Urinary bladder (tissue), 4 donors: Measurements from ENCODE around the gene CYB5R4. TPM values are rescaled to one million over a fixed set of nuclear protein-coding genes. Genes with fewer than 3 reads are reported as not detected.
"Not testable (repeated sequence)": the region's sequence is repeated elsewhere in the genome, so short reads cannot be mapped to it uniquely, and the experiment has no call there.

Experiments used
- DNase-seq: peaks from one replicate; pipeline ENCODE4 v3.0.0-alpha.2; 2015; ENCODE audit errors: extremely low spot score
- H3K27ac ChIP-seq: one replicate; pipeline ENCODE4 v1.5.1; 2013; ENCODE audit warnings: low read depth, mild to moderate bottlenecking, moderate library complexity
- H3K36me3 ChIP-seq: one replicate; pipeline ENCODE4 v1.6.1; 2013; ENCODE audit warnings: mild to moderate bottlenecking, moderate library complexity; ENCODE audit not compliant: insufficient read depth
- H3K4me1 ChIP-seq: one replicate; pipeline ENCODE4 v1.6.1; 2013; ENCODE audit warnings: mild to moderate bottlenecking, moderate library complexity; ENCODE audit not compliant: insufficient read depth
- H3K4me3 ChIP-seq: one replicate; pipeline ENCODE4 v1.5.1; 2013; ENCODE audit warnings: low read depth, low read length
- WGBS: extraction: QIAGEN DNeasy Blood & Tissue Kit; methylation state at CpG from one replicate; pipeline ENCODE4 v1.1.7; 2013; 5-methylcytosine and 5-hydroxymethylcytosine counted together
- polyA plus RNA-seq: library from polyadenylated mRNA; stranded (reverse); fragments of 200-250 nt; gene quantifications from one replicate; pipeline ENCODE4 v1.2.3, GENCODE V29; 2013
- total RNA-seq: library from RNA; depleted of rRNA; stranded (reverse); fragments of >200 nt; gene quantifications from one replicate; pipeline ENCODE4 v1.2.3, GENCODE V29; 2014
- donor health status: healthy with polysubstance abuse.
- donor health status: healthy.

CYB5R4 gene
- total and polyA plus RNA-seq, 2 donors, result 9.4 to 13.4 TPM

DNA sequence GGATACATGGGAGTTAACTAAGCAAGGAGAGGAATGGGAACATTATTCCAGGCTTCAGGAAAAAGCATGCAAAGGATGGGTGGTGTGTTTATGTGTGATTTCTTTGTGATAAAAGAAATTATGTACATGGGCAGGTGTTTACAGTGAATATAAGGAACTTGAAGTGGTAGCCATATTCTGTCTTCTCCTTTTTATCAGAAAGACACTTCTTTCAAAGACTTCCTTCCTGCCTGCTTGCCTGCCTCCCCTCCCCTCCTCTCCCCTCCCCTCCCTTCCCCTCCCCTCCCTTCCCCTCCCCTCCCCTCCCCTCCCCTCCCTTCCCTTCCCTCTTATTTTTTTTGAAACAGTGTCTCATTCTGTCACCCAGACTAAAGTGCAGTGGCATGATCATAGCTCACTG is 14.4 kb downstream of the CYB5R4 start:
- DNase-seq, result no peak
- Histone ChIP-seq H3K36me3 (no peaks in the 10 kb centered on the region), H3K4me3 (no peak overlapping the region), H3K27ac (no peak overlapping the region), H3K4me1 (no peaks in the 10 kb centered on the region)

GRCh38 chr6:83875843-83876242 is 16.4 kb downstream of the CYB5R4 start:
- DNase-seq, result no peak
- H3K36me3 ChIP-seq, result no peaks in the 10 kb centered on the region
- H3K27ac ChIP-seq, result no peak overlapping the region
- no peak overlapping the region for H3K4me3 ChIP-seq
- 92% methylated on average over 6 of the region's 6 CpGs for WGBS
- H3K4me1 ChIP-seq, result no peaks in the 10 kb centered on the region

- 70% methylated on average over 4 of the region's 4 CpGs for WGBS
- DNase-seq, result no peak
- Histone ChIP-seq H3K4me1 (no peaks in the 10 kb centered on the region), H3K27ac (no peak overlapping the region), H3K36me3 (no peaks in the 10 kb centered on the region), H3K4me3 (no peak overlapping the region)
These were observed 19.6 kb downstream of the CYB5R4 start for GRCh38 chr6:83878902-83879644.

GRCh38 chr6:83879746-83880145 is 20.3 kb downstream of the CYB5R4 start:
- H3K27ac ChIP-seq, result no peak overlapping the region
- no peak for DNase-seq
- no peaks in the 10 kb centered on the region for H3K4me1 ChIP-seq
- H3K36me3 ChIP-seq, result no peaks in the 10 kb centered on the region
- H3K4me3 ChIP-seq, result no peak overlapping the region
- 90% methylated on average over 4 of the region's 4 CpGs for WGBS

DNA sequence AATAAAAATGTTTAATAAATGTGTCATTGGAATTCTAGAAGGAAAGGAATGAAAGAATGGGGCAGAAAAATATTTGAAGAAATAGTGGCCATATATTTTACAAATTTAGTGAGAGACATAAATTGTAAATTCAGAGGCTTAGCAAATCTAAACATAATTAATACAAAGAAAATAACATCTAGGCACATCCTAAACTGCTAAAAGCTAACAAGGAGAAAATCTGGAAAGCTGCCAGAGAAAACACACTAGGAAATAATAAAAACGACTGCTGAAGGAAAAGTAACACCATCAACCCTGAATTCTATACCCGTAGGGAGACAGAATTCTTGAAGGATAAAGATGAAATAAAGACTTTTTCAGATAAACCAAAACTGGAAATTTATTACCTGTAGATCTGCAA is 23.8 kb downstream of the CYB5R4 start:
- H3K4me3 ChIP-seq, result no peak overlapping the region
- H3K4me1 ChIP-seq, result no peaks in the 10 kb centered on the region
- DNase-seq, result no peak
- no peak overlapping the region for H3K27ac ChIP-seq
- no peaks in the 10 kb centered on the region for H3K36me3 ChIP-seq
- WGBS, result 23% methylated on average over 2 of the region's 2 CpGs

DNA sequence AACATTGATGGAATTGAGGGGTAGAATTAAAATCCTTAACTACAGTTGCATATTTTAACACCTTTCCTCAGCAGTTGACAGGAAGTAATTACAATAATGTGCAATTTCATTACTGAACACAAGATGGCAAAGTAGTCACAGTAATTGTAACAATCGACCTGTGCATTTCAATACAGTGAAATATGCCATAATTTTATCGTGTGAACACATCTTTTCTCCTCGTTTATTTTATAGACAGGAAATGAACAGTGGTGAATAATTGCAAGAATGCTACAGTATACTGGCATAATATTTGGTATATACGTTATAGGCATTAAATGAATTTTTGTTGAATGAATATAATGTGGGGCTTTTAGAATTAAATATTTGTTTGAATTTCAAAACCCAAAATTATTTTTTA is 25.0 kb downstream of the CYB5R4 start:
- peak; percentile 6 for DNase-seq
- Histone ChIP-seq H3K27ac (no peak overlapping the region), H3K4me1 (no peaks in the 10 kb centered on the region), H3K4me3 (no peak overlapping the region), H3K36me3 (no peaks in the 10 kb centered on the region)
- 4% methylated on average over 4 of the region's 4 CpGs for WGBS

GRCh38 chr6:83885984-83886383 is 26.5 kb downstream of the CYB5R4 start:
- WGBS, result 94% methylated on average over 2 of the region's 2 CpGs

GRCh38 chr6:83889621-83890020 is 30.1 kb downstream of the CYB5R4 start:
- no peak for DNase-seq
- no peak overlapping the region for H3K4me3 ChIP-seq
- WGBS, result 99% methylated on average over 1 of the region's 1 CpG
- H3K27ac ChIP-seq, result no peak overlapping the region
- H3K4me1 ChIP-seq, result no peaks in the 10 kb centered on the region
- no peaks in the 10 kb centered on the region for H3K36me3 ChIP-seq

More at GRCh38 chr6:83885984-83886383, 26.5 kb downstream of the CYB5R4 start:
- Histone ChIP-seq H3K36me3 (no peaks in the 10 kb centered on the region), H3K27ac (no peak overlapping the region), H3K4me1 (no peaks in the 10 kb centered on the region), H3K4me3 (no peak overlapping the region)
- DNase-seq, result no peak

DNA sequence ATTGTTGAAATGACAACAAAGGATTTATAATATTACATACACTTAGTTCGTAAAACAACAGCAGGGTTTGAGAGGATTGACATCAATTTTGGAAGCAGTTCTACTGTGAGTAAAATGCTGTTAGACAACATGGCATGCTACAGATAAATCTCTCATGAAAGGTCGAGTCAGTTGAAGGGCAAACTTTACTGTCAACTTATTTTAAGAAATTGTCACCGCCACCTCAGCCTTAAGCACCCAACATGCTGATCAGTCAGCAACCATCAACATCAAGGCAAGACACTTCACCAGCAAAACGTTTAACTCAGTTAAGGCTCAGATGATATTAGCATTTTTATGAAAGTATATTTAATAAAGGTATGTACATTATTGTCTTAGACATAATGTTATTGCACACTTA is 31.0 kb downstream of the CYB5R4 start:
- no peaks in the 10 kb centered on the region for H3K36me3 ChIP-seq
- H3K27ac ChIP-seq, result no peak overlapping the region
- H3K4me1 ChIP-seq, result no peaks in the 10 kb centered on the region
- no peak overlapping the region for H3K4me3 ChIP-seq
- WGBS, result 88% methylated on average over 4 of the region's 4 CpGs
- no peak for DNase-seq

DNA sequence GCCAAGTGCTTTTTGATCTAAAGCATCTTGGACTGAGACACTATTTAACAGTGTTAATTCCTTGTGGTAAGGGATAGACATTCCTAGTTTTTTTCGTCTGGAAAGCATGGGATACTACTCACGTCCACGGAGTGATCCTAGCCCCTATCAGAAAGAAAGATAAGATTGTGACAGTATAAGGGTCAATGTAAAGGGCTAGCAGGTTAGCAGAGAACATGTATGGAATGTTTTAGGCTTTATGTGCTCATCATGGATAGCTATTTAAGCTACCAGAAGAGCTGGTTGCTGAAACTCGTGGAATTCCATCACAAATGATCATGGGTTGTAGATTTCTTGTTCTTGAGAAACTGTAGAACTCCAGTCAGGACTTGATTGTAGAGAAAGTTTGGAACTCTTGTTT is 32.1 kb downstream of the CYB5R4 start:
- Histone ChIP-seq H3K4me1 (no peaks in the 10 kb centered on the region), H3K4me3 (no peak overlapping the region), H3K36me3 (no peaks in the 10 kb centered on the region), H3K27ac (no peak overlapping the region)
- 78% methylated on average over 4 of the region's 4 CpGs for whole genome bisulfite sequencing
- no peak for DNase-seq

DNA sequence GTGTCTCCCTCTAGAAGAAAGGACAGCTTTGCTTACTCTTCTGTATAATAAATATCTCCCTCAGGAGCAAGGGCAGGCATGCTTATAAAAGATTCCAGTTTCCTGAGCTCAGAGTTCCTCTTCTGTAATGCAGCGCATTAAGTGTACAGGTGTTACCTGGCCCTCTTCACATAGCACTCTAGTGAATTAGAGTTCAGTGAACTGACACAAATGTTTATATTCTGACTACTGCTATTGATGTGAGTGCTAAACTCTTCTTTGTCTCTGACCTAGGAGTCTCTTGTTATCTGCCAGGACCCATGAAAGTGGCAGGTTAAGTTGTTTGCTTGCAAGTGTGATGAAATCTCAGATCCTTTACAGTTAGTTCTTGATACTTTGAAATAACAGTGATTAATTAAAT is 33.5 kb downstream of the CYB5R4 start:
- WGBS, result 51% methylated on average over 1 of the region's 1 CpG
- H3K4me1 ChIP-seq, result no peaks in the 10 kb centered on the region
- no peak for DNase-seq
- H3K4me3 ChIP-seq, result no peak overlapping the region
- no peak overlapping the region for H3K27ac ChIP-seq
- H3K36me3 ChIP-seq, result no peaks in the 10 kb centered on the region

GRCh38 chr6:83897094-83897493 is 37.6 kb downstream of the CYB5R4 start:
- not testable (repeated sequence) for H3K4me3 ChIP-seq, DNase-seq, H3K27ac ChIP-seq, H3K4me1 ChIP-seq, H3K36me3 ChIP-seq
- WGBS, result no CpG with 5 or more reads among the region's 2 CpGs

GRCh38 chr6:83901624-83902023 is 42.1 kb downstream of the CYB5R4 start:
- Histone ChIP-seq H3K4me3 (no peak overlapping the region), H3K27ac (no peak overlapping the region), H3K36me3 (no peaks in the 10 kb centered on the region), H3K4me1 (no peaks in the 10 kb centered on the region)
- 95% methylated on average over 1 of the region's 1 CpG for WGBS
- DNase-seq, result no peak

DNA sequence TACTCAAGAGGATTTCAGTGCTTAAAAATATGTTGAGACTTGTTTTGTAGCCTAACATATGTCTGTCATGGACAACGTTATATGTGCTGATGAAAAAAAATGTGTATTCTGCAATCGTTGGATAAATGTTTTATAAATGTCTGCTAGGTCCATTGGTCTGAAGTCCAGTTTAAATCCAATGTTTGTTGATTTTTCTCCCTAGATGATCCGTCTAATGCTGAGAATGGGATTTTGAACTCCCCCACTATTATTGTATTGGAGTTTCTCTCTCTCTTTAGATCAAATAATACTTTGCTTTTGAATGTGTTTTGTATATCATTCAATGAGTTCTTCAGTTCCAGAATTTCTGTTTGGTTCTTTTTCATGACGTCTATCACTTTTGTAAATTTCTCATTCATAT is 44.9 kb downstream of the CYB5R4 start:
- no peaks in the 10 kb centered on the region for H3K4me1 ChIP-seq
- H3K4me3 ChIP-seq, result no peak overlapping the region
- H3K36me3 ChIP-seq, result no peaks in the 10 kb centered on the region
- WGBS, result 94% methylated on average over 4 of the region's 4 CpGs
- no peak for DNase-seq
- H3K27ac ChIP-seq, result no peak overlapping the region

DNA sequence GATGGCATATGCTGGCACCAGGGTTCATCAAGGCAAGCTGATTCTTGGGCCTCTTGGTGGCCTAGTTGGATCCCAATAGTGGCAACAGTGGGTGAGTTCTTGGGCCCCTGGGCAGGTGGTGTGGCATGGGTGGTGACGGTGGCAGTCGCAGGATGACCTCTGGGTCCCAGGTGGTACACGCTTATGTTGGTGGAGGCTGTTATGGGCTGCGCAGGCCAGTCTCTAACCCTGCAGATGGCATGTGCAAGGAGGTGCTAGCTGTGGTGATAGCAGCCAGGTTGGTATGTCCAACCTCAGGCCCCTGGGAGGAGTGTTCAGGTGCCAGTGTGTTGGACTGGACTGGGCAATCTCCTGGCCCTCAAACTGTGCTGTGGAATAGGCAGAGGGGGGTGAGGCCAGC is 46.2 kb downstream of the CYB5R4 start:
- H3K36me3 ChIP-seq, result no peaks in the 10 kb centered on the region
- no peak for DNase-seq
- H3K4me3 ChIP-seq, result no peak overlapping the region
- H3K4me1 ChIP-seq, result no peaks in the 10 kb centered on the region
- no peak overlapping the region for H3K27ac ChIP-seq
- WGBS, result 86% methylated on average over 4 of the region's 4 CpGs
